Measurements from ENCODE around the gene MYO5A. TPM values are rescaled to one million over a fixed set of nuclear protein-coding genes. Genes with fewer than 3 reads are reported as not detected.
"Not testable (repeated sequence)": the region's sequence is repeated elsewhere in the genome, so short reads cannot be mapped to it uniquely, and the experiment has no call there.

The MYO5A gene
- total RNA-seq, 2 experiments from 2014 or later, result 19.2 to 22.6 TPM

DNA sequence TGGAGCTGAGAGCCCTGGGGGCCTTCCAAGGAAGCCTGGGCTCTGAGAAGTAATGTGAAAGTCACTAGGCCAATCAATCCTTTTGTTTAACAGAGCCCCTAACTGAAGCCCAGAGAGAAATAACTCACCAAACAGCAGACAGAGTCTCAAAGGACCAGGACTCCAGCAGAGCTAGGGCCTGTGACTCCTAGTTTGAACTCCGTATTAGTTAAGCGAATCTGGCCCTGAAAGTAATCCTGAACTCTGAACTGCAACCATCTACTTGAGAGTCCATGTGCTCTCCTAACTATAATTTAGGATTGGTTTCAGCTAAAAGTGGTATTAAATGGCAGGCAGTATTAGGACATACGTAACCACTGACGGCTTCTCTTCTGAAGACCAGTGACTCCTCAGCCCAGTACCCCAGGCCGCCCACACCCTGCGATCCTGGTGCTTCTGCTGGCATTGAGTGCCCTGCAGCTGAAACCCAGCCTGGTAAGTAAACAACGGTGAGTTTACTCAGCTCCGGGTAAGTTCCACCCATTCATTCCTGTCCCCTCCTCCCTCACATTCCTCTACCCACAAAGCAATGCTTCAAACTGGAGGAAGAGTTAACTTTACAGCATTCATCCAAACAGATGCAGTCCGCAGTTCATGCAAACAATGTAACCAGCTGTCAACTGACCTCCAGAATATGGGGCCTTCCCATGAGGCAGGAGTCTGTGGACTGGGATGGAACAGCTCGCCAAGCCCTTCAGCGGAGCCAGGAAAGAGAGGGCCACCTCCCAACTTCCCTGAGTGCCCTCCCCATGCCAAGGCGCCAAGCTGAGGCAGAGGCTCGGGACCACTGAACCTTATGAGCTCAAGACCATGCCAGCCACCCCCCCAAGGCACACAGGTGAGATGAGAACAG is 240.4 kb downstream of the MYO5A start:
- POLR2A ChIA-PET, result interaction anchor here (1.2 kb wide), 1 partner anchor 320 kb away, joined by 3 read pairs; no protein-coding TSS in a partner anchor
- no peaks in the 10 kb centered on the region for H3K9me3 Mint-ChIP-seq

GRCh38 chr15:52287114-52287513 is 241.6 kb downstream of the MYO5A start:
- no peak overlapping the region for H3K4me3 Mint-ChIP-seq
- DNase-seq (no peak), ATAC-seq (no peak)
- CTCF ChIA-PET, result interaction anchor here (2.4 kb wide), 1 partner anchor 30 kb away, joined by 12 read pairs; no protein-coding TSS in a partner anchor
- H3K27ac Mint-ChIP-seq, result no peak overlapping the region
- TF ChIP-seq CTCF (IDR thresholded peaks at IDR 0.05), result no peak
- H3K9me3 Mint-ChIP-seq, result no peaks in the 10 kb centered on the region
- no peaks in the 10 kb centered on the region for H3K27me3 Mint-ChIP-seq
- no peaks in the 10 kb centered on the region for H3K36me3 Mint-ChIP-seq (ENCODE audit: low read depth)
- POLR2A ChIA-PET, result no interaction called here
- intact Hi-C loops (cut with micrococcal nuclease), result no loop called here
- H3K4me1 Mint-ChIP-seq (ENCODE audit: low read depth), result peaks cover 3% of the 10 kb centered on the region

More for the DNA sequence above, 240.4 kb downstream of the MYO5A start:
- intact Hi-C loops (cut with micrococcal nuclease), result no loop called here
- H3K27ac Mint-ChIP-seq, result no peak overlapping the region
- TF ChIP-seq CTCF (IDR thresholded peaks at IDR 0.05), result no peak
- DNase-seq (no peak), ATAC-seq (no peak)
- CTCF ChIA-PET, result interaction anchor here (2.4 kb wide), 1 partner anchor 31 kb away, joined by 12 read pairs; no protein-coding TSS in a partner anchor
- H3K36me3 Mint-ChIP-seq (ENCODE audit: low read depth), result no peaks in the 10 kb centered on the region
- H3K4me3 Mint-ChIP-seq, result no peak overlapping the region
- H3K27me3 Mint-ChIP-seq, result peaks cover 2% of the 10 kb centered on the region
- H3K4me1 Mint-ChIP-seq (ENCODE audit: low read depth), result peaks cover 3% of the 10 kb centered on the region

DNA sequence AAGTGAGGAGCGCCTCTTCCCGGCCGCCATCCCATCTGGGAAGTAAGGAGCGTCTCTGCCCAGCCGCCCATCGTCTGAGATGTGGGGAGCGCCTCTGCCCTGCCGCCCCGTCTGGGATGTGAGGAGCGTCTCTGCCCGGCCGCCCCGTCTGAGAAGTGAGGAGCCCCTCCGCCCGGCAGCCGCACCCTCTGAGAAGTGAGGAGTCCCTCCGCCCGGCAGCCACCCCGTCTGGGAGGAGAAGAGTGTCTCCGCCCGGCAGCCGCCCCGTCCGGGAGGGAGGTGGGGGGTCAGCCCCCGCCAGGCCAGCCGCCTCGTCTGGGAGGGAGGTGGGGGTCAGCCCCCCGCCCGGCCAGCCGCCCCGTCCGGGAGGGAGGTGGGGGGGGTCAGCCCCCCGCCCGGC is 242.7 kb downstream of the MYO5A start:
- H3K9me3 Mint-ChIP-seq; H3K4me3 Mint-ChIP-seq; H3K27ac Mint-ChIP-seq; intact Hi-C loops (cut with micrococcal nuclease); CTCF ChIA-PET; DNase-seq; H3K4me1 Mint-ChIP-seq (ENCODE audit: low read depth); ATAC-seq; POLR2A ChIA-PET; H3K27me3 Mint-ChIP-seq; H3K36me3 Mint-ChIP-seq (ENCODE audit: low read depth): not testable (repeated sequence)

DNA sequence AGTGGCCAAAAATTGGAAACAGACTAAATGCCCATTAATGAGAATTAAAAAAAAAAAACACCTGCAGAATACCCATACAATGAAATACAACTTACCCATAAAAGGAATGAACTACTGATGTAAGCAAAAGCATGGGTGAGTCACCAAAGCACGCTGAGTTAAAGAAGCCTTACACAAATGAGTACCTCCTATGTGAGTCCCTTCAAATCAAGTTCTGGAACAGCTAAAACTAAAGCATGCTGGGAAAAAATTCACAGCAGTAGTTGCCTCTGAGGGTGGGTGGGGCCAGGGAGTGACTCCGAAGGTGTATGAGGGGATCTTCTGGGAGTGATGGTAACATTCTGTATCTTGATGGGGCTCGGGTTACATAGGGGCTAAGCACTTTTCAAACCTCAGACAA is 244.5 kb downstream of the MYO5A start:
- H3K36me3 Mint-ChIP-seq (ENCODE audit: low read depth), result no peaks in the 10 kb centered on the region
- no peak for TF ChIP-seq CTCF (IDR thresholded peaks at IDR 0.05)
- no peaks in the 10 kb centered on the region for H3K4me1 Mint-ChIP-seq (ENCODE audit: low read depth)
- no peaks in the 10 kb centered on the region for H3K27me3 Mint-ChIP-seq
- CTCF ChIA-PET, result no interaction called here
- H3K27ac Mint-ChIP-seq, result no peak overlapping the region
- DNase-seq (no peak), ATAC-seq (peak; percentile 65)
- POLR2A ChIA-PET, result no interaction called here
- intact Hi-C loops (cut with micrococcal nuclease), result no loop called here
- no peaks in the 10 kb centered on the region for H3K9me3 Mint-ChIP-seq
- H3K4me3 Mint-ChIP-seq, result no peak overlapping the region

DNA sequence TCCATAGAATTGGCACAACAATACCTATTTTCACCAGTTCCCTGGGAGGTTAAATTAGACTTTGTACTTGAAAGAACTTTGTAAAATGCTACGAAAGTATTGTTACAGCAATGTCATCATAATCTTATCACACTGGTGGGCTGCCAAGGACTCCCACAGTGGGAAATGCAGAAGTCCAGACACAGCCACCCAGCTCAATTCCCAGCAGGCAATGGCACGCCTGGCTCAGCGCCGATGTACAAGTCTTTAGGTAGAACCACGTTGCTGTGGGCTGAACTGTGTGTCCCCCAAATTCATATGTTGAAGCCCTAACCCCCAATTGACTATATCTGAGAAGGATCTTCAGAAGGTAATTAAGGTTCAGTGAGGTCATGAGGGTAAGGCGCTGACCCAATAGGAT is 245.4 kb downstream of the MYO5A start:
- ChIA-PET CTCF (no interaction called here), POLR2A (no interaction called here)
- DNase-seq (no peak), ATAC-seq (no peak)
- intact Hi-C loops (cut with micrococcal nuclease), result no loop called here
- TF ChIP-seq CTCF (IDR thresholded peaks at IDR 0.05), result no peak
- H3K4me3 Mint-ChIP-seq, result no peak overlapping the region
- no peaks in the 10 kb centered on the region for H3K36me3 Mint-ChIP-seq (ENCODE audit: low read depth)
- H3K27ac Mint-ChIP-seq, result no peak overlapping the region
- no peaks in the 10 kb centered on the region for H3K27me3 Mint-ChIP-seq
- H3K9me3 Mint-ChIP-seq, result no peaks in the 10 kb centered on the region
- H3K4me1 Mint-ChIP-seq (ENCODE audit: low read depth), result no peaks in the 10 kb centered on the region

Measured in activated CD8-positive, alpha-beta T cell treated with anti-CD3 and anti-CD28 coated beads for 36 hours (primary cell).